ENCODE data around the gene PCDH7. TPM values are rescaled to one million over a fixed set of nuclear protein-coding genes. Genes with fewer than 3 reads are reported as not detected.
A peak's percentile ranks its signal among the peaks of the same experiment; 100 is the strongest.

Gene PCDH7
- total RNA-seq, 2 donors from 2014 or later = 90.8 to 102 TPM

DNA sequence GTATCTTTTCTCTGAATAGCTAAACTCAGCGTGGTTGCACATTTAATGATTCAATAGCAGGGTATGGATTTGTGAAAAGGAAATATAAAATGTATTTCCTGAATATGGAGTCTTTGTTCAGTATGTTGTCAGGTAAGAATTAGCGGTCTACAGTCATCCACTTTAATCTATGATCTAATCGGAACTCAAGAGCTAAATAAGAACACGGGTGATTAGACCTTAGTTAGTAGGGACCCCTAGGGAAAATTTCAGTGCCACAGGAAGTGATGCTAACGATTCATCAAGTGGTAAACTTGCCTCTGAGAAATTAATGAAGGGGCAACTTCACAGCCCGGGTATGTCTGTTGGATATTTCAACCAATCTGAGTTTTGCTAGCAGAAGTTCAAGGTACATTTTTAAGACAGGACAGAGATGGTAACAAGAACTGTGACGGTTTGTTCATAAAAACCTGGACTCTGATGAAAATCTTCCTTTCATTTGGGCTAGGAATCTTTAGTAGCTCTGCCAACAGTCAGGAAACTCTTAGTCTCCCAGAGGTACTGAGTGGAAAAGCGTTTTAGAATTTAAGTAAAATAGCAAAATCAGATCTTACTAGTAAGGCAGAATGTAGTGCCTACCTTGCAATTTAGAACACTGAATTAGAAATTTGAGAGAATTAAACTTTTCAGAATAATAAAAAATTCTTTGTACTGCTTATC, 47.1 kb downstream of the PCDH7 start:
- no peaks in the 10 kb centered on the region for H3K27me3 ChIP-seq (ENCODE audit: control insufficient read depth, insufficient read depth, low read length, poor library complexity, severe bottlenecking)
- WGBS, 2 experiments (ENCODE audit: insufficient coverage in 1 of 2, insufficient read length in 1 of 2) = 83 to 90% methylated on average over 5 to 8 of the region's 8 CpGs
- H3K36me3 Mint-ChIP-seq (ENCODE audit: low read depth) = peaks cover under 1% of the 10 kb centered on the region
- H3K9me3 Mint-ChIP-seq = no peaks in the 10 kb centered on the region
- H3K27me3 Mint-ChIP-seq (ENCODE audit: insufficient read depth) = no peaks in the 10 kb centered on the region
- H3K4me1 Mint-ChIP-seq = peaks cover 32% of the 10 kb centered on the region
- no peak overlapping the region for H3K4me3 Mint-ChIP-seq
- no peak overlapping the region for H3K4me3 ChIP-seq (ENCODE audit: low read length)
- H3K9ac ChIP-seq (ENCODE audit: extremely low read depth, low read length, poor library complexity, severe bottlenecking) = no peak overlapping the region
- peaks cover 13% of the 10 kb centered on the region for H3K4me1 ChIP-seq (ENCODE audit: control insufficient read depth, insufficient read depth, low read length)
- peaks cover 3% of the 10 kb centered on the region for H3K36me3 ChIP-seq (ENCODE audit: control insufficient read depth, insufficient read depth, low read length)
- TF ChIP-seq, protein P1, sequence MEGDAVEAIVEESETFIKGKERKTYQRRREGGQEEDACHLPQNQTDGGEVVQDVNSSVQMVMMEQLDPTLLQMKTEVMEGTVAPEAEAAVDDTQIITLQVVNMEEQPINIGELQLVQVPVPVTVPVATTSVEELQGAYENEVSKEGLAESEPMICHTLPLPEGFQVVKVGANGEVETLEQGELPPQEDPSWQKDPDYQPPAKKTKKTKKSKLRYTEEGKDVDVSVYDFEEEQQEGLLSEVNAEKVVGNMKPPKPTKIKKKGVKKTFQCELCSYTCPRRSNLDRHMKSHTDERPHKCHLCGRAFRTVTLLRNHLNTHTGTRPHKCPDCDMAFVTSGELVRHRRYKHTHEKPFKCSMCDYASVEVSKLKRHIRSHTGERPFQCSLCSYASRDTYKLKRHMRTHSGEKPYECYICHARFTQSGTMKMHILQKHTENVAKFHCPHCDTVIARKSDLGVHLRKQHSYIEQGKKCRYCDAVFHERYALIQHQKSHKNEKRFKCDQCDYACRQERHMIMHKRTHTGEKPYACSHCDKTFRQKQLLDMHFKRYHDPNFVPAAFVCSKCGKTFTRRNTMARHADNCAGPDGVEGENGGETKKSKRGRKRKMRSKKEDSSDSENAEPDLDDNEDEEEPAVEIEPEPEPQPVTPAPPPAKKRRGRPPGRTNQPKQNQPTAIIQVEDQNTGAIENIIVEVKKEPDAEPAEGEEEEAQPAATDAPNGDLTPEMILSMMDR (conservative IDR thresholded peaks at IDR 0.05) = no peak
- H3K27ac Mint-ChIP-seq = no peak overlapping the region
- no peak overlapping the region for H3K27ac ChIP-seq (ENCODE audit: low read depth, low read length)
- H3K9me3 ChIP-seq (ENCODE audit: control insufficient read depth, low read length) = no peaks in the 10 kb centered on the region
- no peak for DNase-seq

DNA sequence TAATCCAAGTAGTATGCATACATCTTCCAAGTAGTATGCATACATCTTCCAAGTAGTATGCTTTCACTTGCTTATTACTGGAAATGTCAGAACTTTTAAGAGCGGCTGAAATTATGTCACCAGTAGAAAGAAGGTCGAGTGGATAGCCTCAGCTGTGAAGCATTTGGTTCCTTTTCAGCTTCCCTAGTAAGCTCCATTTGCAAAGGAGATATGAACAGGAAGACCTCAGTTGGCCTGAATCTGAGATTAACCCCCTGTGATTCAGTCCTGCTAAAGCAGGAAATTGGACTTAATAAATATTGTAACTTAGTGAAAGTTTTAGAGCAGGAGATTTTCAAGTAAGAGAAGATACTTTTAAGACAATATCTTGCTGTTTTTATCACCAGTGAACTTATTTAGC, 48.1 kb downstream of the PCDH7 start:
- no peak overlapping the region for H3K27ac ChIP-seq (ENCODE audit: low read depth, low read length)

DNA sequence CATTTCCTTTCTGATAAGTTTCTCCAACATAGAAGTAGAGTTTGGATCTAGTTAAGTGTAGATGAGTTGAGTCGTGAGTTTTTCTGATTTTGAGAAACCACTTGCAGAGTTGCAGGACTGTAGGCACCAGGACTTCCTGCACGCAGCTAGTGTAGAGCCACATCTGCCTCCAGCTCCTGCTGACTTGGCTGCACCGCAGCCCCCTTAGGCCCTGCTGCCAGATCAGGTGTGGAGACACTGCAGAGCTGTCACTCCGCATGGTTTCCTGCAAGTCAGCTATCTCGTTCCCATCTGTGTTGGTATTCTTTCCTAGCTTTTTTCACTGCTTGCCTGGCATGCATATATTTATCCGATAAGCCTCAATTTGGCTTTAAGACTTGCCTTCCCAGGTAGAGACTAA, 48.9 kb downstream of the PCDH7 start:
- Mint-ChIP-seq H3K4me3 (no peak overlapping the region), H3K36me3 (ENCODE audit: low read depth) (peaks cover 3% of the 10 kb centered on the region), H3K27me3 (ENCODE audit: insufficient read depth) (no peaks in the 10 kb centered on the region), H3K27ac (no peak overlapping the region), H3K9me3 (no peaks in the 10 kb centered on the region), H3K4me1 (peaks cover 37% of the 10 kb centered on the region)
- TF ChIP-seq, protein P1 (conservative IDR thresholded peaks at IDR 0.05) = no peak
- H3K9me3 ChIP-seq (ENCODE audit: control insufficient read depth, low read length) = no peaks in the 10 kb centered on the region
- H3K4me1 ChIP-seq (ENCODE audit: control insufficient read depth, insufficient read depth, low read length) = peaks cover 15% of the 10 kb centered on the region
- no peak overlapping the region for H3K9ac ChIP-seq (ENCODE audit: extremely low read depth, low read length, poor library complexity, severe bottlenecking)
- H3K36me3 ChIP-seq (ENCODE audit: control insufficient read depth, insufficient read depth, low read length) = peaks cover 3% of the 10 kb centered on the region
- WGBS, 2 experiments (ENCODE audit: insufficient coverage in 1 of 2, insufficient read length in 1 of 2) = 79 to 84% methylated on average over 5 to 6 of the region's 6 CpGs
- no peak overlapping the region for H3K27ac ChIP-seq (ENCODE audit: low read depth, low read length)
- H3K27me3 ChIP-seq (ENCODE audit: control insufficient read depth, insufficient read depth, low read length, poor library complexity, severe bottlenecking) = no peaks in the 10 kb centered on the region
- peak; percentile 58 for DNase-seq
- H3K4me3 ChIP-seq (ENCODE audit: low read length) = no peak overlapping the region

More for the DNA sequence above, 48.1 kb downstream of the PCDH7 start:
- Histone ChIP-seq H3K27me3 (ENCODE audit: control insufficient read depth, insufficient read depth, low read length, poor library complexity, severe bottlenecking) (no peaks in the 10 kb centered on the region), H3K4me3 (ENCODE audit: low read length) (no peak overlapping the region), H3K4me1 (ENCODE audit: control insufficient read depth, insufficient read depth, low read length) (peaks cover 15% of the 10 kb centered on the region), H3K36me3 (ENCODE audit: control insufficient read depth, insufficient read depth, low read length) (peaks cover 3% of the 10 kb centered on the region), H3K9ac (ENCODE audit: extremely low read depth, low read length, poor library complexity, severe bottlenecking) (no peak overlapping the region), H3K9me3 (ENCODE audit: control insufficient read depth, low read length) (no peaks in the 10 kb centered on the region)
- TF ChIP-seq, protein P1 (conservative IDR thresholded peaks at IDR 0.05) = no peak
- Mint-ChIP-seq H3K9me3 (no peaks in the 10 kb centered on the region), H3K4me3 (no peak overlapping the region), H3K36me3 (ENCODE audit: low read depth) (peaks cover 3% of the 10 kb centered on the region), H3K27ac (no peak overlapping the region), H3K27me3 (ENCODE audit: insufficient read depth) (no peaks in the 10 kb centered on the region), H3K4me1 (peaks cover 37% of the 10 kb centered on the region)
- no peak for DNase-seq
- 50 to 61% methylated on average over 2 of the region's 2 CpGs for WGBS, 2 experiments (ENCODE audit: insufficient coverage in 1 of 2, insufficient read length in 1 of 2)
